ENCODE results near the gene WNK2. TPM values are rescaled to one million over a fixed set of nuclear protein-coding genes. Genes with fewer than 3 reads are reported as not detected.
"Not testable (repeated sequence)": the region's sequence is repeated elsewhere in the genome, so short reads cannot be mapped to it uniquely, and the experiment has no call there.

Gene WNK2
- polyA plus RNA-seq, 4 donors: 14.6 to 34.7 (median 27.1) TPM

DNA sequence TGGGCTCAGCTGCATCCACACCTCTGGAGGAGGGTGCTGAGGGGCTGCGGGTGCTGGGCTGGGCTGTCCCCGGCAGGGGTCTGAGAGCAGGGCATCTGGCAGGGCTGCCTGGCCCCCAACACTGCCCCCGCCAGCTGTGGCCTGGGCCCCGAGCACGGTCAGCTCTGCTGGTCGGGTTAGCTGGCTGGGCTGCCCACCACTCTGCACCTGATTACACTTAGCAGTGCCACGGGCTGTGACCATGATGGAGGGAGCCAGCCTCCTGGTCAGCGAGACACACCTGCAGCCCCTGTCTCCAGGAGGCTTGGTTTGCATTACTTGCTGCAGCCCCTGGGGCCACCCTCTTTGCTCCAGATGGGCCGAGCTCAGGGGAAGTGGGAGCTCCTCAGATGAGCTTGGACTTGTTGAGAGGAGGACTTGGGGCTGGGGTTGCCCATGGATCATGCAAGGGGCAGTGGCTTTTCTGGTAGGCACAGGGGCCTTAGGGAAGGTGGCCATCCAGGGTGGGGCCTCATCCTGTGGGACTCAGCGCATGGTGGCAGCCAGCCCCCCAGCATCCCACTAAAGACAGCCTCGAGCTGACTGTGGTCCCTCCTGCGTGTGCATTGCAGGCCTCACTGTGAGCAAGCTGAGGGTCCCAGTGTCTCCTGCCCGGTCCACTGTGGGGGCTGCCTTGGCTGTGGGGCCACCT lies 135.5 kb downstream of the WNK2 start:
- no peak for DNase-seq (ENCODE audit: low read depth in 4 of 4, low spot score in 2 of 4)

DNA sequence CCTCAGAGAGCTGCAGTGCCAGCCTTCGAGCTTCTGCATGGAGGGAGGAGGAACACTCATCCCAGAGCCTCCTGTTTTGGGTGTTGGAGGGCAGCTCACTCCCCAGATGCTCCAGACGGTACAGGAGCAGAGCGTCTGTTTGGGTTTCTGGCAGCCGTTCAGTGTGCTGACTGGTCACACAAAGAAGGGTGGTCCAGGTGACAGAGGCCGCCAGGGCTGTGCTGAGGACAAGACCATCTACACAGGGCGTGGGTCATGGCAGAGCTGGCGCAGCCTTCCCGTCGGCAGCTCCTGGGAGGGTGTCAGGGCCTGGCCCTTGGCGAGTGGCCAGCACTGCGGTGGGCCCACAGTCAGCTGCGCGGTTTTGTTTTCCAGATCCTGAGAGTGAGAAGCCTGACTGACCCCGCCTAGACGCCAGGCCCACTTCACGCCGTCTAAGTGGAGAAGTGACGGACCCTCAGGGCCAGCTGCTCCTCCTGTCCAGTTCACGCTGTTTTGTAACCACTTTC lies 136.1 kb downstream of the WNK2 start:
- no peak for DNase-seq (ENCODE audit: low read depth in 4 of 4, low spot score in 2 of 4)

DNA sequence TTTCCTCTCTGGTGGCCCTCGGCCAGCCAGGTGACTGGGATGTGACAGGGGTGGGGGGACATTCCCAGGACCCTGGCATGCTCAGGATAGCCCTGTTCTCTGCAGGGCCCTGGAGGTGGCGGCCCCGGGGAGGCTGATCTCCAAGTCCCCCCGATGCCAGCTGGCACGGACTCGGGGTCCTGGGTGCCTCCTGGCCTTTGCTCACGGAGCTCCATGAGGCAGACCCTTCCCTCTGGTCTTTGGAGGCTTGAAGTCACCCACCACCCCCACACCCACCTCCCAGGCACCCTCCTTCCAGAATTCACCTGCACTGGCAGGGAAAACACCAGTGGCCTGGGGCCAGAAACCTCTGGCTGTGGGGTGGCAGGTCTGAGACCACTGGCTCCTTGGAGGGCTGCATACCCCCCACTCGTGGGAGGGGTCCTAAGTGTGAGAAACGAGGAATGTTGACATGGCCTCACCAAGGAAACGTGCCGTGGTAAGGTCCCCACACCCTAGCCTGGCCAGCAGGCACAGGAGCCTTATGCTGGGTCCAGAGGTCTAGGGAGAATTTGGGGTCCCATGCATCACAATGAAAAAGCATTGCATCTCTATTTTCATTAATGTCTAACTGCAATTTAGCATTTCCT lies 136.8 kb downstream of the WNK2 start:
- DNase-seq (ENCODE audit: low read depth in 4 of 4, low spot score in 2 of 4): no peak

GRCh38 chr9:93321220-93321610 lies 137.3 kb downstream of the WNK2 start:
- no peak for DNase-seq (ENCODE audit: low read depth in 4 of 4, low spot score in 2 of 4)

DNA sequence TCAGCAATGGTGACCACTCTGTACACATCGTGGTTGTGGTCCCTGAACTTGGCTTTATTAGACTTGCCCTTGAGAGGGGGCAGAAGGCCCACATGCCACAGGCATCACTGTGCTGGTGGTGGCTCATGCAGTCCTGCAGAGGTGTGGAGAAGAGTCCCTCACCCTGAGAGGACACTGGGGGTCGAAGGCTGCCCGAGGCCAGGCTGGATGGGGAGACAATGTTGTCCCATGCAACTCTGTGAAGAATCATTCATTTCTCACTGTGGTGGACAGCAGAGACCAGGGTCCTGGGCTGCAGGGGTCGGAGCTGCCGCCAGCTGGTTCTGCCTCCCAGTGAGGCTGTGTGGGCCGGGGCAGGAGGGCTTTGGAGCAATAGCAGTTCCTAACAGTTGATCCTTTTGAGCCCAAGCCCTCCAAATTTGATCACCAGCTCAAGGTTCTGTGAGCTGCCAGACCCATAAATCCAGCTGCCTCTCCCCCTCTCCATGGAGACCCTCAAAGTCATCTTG lies 139.6 kb downstream of the WNK2 start:
- not testable (repeated sequence) for DNase-seq (ENCODE audit: low read depth in 4 of 4, low spot score in 2 of 4)

DNA sequence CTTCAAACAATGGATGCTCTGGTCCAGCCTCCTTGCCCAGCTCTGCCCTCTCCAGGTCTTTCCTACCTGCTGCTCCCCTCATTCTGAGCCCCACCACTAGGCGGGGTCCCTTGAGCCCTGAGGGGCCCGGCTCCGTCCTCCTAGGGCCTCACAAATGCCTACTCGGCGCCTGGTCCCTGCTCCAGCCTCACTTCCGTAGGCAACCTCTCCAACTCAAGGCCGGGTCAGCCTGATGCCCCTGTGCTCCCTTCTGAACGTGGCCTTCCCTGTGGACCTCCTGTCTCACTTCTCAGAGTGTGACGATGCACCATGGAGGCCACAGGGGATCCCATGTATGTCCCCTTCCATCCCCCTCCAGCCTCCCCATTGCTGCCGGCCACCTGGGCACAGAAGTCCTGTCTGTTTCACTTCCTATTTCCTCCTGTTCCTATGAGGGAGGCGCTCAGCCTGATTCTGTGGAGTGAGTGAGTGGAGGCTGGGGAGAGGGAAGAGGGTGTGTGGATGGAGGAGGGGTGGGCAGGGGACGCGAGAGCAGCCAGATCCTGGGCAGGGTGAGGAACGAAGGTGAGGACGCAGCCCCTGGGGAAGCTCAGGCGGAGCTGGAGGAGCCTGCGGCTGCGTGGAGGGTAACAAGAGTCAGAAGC lies 140.4 kb downstream of the WNK2 start:
- no peak for DNase-seq (ENCODE audit: low read depth in 4 of 4, low spot score in 2 of 4)

- DNase-seq (ENCODE audit: low read depth in 4 of 4, low spot score in 2 of 4): no peak
Observed at GRCh38 chr9:93325307-93326035, 141.5 kb downstream of the WNK2 start.

GRCh38 chr9:93326056-93326455 lies 142.1 kb downstream of the WNK2 start:
- DNase-seq (ENCODE audit: low read depth in 4 of 4, low spot score in 2 of 4): no peak

GRCh38 chr9:93326654-93327053 lies 142.7 kb downstream of the WNK2 start:
- no peak for DNase-seq (ENCODE audit: low read depth in 4 of 4, low spot score in 2 of 4)

DNA sequence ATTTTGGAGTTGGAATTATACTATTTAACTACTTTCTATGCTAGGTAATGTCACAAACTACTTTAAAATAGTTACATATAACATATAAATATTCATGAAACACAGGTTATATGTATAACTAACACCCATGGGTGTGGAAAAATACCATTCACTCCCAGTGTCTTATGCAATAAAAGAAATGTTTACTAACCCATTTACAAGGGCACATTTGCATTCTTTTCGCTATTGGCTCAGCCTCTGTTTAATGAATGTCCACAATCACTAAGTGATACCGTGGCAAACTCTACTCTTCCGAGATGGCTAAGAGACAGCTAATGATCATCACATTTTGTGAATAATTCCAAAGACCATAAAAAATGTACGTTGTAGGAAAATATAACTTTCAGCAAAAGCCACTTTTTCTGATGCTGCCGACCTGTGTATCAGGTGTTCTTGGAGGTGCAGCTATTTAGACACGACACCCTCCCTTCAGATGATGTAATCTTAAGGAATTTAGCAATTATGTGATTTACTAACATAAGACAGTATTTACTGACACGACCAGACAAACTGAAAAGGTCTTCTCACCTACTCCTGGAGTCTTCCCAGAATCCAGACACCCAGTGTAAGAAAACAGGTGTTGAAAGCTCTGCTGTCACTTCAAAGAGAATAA lies 145.8 kb downstream of the WNK2 start:
- no peak for DNase-seq (ENCODE audit: low read depth in 4 of 4, low spot score in 2 of 4)

GRCh38 chr9:93332317-93332716 lies 148.4 kb downstream of the WNK2 start:
- no peak for DNase-seq (ENCODE audit: low read depth in 4 of 4, low spot score in 2 of 4)

DNA sequence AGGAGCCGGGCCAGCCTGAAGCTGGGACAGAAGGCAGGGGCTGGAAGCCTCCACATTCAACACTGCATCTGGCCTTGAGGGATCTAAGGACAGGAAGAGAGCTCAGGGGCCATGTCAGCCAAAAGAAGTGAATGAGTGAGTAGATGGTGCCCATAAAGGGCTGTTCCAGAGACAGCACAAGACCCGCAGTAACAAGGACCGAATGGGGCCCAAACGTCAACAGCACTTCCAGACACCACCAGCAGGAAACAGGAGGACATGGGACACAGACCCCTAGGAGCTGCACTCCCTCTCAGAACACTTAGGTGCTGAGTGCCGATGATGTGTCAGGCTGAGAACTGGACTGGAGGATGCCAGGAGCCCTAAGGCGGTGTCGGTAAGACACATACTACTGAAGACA lies 152.8 kb downstream of the WNK2 start:
- no peak for DNase-seq (ENCODE audit: low read depth in 4 of 4, low spot score in 2 of 4)

GRCh38 chr9:93338196-93338595 lies 154.3 kb downstream of the WNK2 start:
- not testable (repeated sequence) for DNase-seq (ENCODE audit: low read depth in 4 of 4, low spot score in 2 of 4)

DNA sequence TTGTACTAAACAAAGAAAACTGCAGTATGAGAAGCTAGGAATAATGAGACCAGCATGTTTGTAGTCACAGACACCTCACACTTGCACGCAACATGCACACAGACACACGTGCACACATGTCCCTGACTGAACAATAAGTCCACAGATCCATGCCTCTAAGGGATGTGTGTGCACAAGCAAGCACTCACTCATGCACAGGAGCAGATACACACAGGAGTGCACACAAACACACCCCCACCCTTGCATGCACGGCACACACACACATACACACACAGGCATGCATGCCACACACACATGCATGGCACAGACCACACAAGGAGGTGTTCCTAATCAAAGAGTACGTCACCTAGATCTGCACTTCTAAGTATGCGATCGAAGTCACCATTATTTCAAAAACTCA lies 156.2 kb downstream of the WNK2 start:
- DNase-seq (ENCODE audit: low read depth in 4 of 4, low spot score in 2 of 4): no peak

- DNase-seq (ENCODE audit: low read depth in 4 of 4, low spot score in 2 of 4): not testable (repeated sequence)
Observed at GRCh38 chr9:93341820-93342219, 157.9 kb downstream of the WNK2 start.

DNA sequence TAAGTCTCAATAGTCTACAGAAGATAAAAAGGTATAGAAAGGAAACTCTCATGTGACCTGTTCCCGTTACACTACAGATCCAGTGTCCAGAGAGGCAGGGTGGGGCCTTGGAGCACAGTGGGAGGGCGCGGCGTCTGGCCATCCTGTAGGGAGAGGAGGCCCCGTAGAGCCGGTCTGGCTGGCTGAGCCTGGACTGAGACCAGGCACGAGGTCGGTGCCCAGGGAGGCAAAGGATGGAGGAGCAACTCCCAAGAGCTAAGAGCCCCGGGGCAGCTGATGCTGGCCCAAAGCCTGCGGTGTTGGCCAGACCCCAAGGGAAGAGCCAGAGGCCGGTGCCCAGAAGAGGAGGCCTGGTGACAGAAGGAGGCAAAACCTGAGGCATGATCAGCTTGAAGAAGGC lies 158.5 kb downstream of the WNK2 start:
- DNase-seq (ENCODE audit: low read depth in 4 of 4, low spot score in 2 of 4): not testable (repeated sequence)

GRCh38 chr9:93343663-93344062 lies 159.7 kb downstream of the WNK2 start:
- no peak for DNase-seq (ENCODE audit: low read depth in 4 of 4, low spot score in 2 of 4)

- peak; percentile 3 to 23 (median 12) for DNase-seq (ENCODE audit: low read depth in 4 of 4, low spot score in 2 of 4)
Observed at GRCh38 chr9:93345643-93346230, 161.8 kb downstream of the WNK2 start.

- DNase-seq (ENCODE audit: low read depth in 4 of 4, low spot score in 2 of 4): peak; percentile 3 to 19 (median 17)
Observed at GRCh38 chr9:93346231-93347112, 162.5 kb downstream of the WNK2 start.
